Loucy (cell line): Measurements from ENCODE around the gene SPINK14.

Experiments used
- H2AFZ ChIP-seq: fragments of 200-600 bp; sonication (generic); 2 replicates; pipeline ENCODE4 v1.6.0; 2016; ENCODE audit warnings: antibody characterized with exemption, mild to moderate bottlenecking, low read length, moderate library complexity
- H3F3A ChIP-seq: fragments of 200-600 bp; 2 replicates; pipeline ENCODE4 v1.6.0; 2016; ENCODE audit warnings: antibody characterized with exemption, low read depth, mild to moderate bottlenecking
- H3K27me3 ChIP-seq: fragments of 200-600 bp; sonication (generic); 2 replicates; pipeline ENCODE4 v1.6.1; 2014; ENCODE audit warnings: low read length, mild to moderate bottlenecking; ENCODE audit not compliant: insufficient read depth, poor library complexity, severe bottlenecking
- H3K36me3 ChIP-seq: fragments of 200-600 bp; sonication (generic); 2 replicates; pipeline ENCODE4 v1.6.1; 2016; ENCODE audit warnings: low read length; ENCODE audit not compliant: insufficient read depth
- H3K4me1 ChIP-seq: fragments of 200-600 bp; sonication (generic); 2 replicates; pipeline ENCODE4 v1.5.1; 2014; ENCODE audit warnings: low read length, mild to moderate bottlenecking; ENCODE audit not compliant: insufficient read depth, poor library complexity, severe bottlenecking
- H3K4me2 ChIP-seq: fragments of 200-600 bp; sonication (generic); 2 replicates; pipeline ENCODE4 v1.6.0; 2014; ENCODE audit warnings: antibody characterized with exemption, low read length, low read depth, mild to moderate bottlenecking; ENCODE audit not compliant: poor library complexity, severe bottlenecking
- H3K4me3 ChIP-seq: fragments of 200-600 bp; sonication (generic); 2 replicates; pipeline ENCODE4 v1.5.1; 2014; ENCODE audit warnings: low read length, mild to moderate bottlenecking, mixed read lengths; ENCODE audit not compliant: poor library complexity, severe bottlenecking
- H3K79me2 ChIP-seq: fragments of 200-600 bp; sonication (generic); 2 replicates; pipeline ENCODE4 v1.6.1; 2014; ENCODE audit warnings: low read length; ENCODE audit not compliant: insufficient read depth
- H3K9ac ChIP-seq: fragments of 200-600 bp; sonication (generic); 2 replicates; pipeline ENCODE4 v1.6.0; 2014; ENCODE audit warnings: mild to moderate bottlenecking, low read depth, low read length, moderate library complexity; ENCODE audit not compliant: poor library complexity, severe bottlenecking
- H3K9me2 ChIP-seq: fragments of 200-600 bp; sonication (generic); replicated peaks from 2 replicates; pipeline ENCODE4 v1.6.1; 2016; ENCODE audit warnings: low read depth, low read length, mixed read lengths
- H3K9me3 ChIP-seq: fragments of 200-600 bp; sonication (generic); 2 replicates; pipeline ENCODE4 v1.6.1; 2014; ENCODE audit warnings: mild to moderate bottlenecking, antibody characterized with exemption, low read length, low read depth; ENCODE audit not compliant: insufficient read depth
- H4K20me1 ChIP-seq: fragments of 200-600 bp; sonication (generic); 2 replicates; pipeline ENCODE4 v1.6.0; 2014; ENCODE audit warnings: antibody characterized with exemption, low read length, mild to moderate bottlenecking; ENCODE audit not compliant: insufficient read depth, poor library complexity, severe bottlenecking
- CTCF ChIP-seq: fragments of 200-600 bp; sonication (generic); conservative IDR thresholded peaks from 2 replicates; pipeline ENCODE4 v1.5.1; 2014; ENCODE audit warnings: mild to moderate bottlenecking, antibody characterized with exemption, low read length
- EZH2phosphoT487 ChIP-seq: fragments of 200-600 bp; IDR thresholded peaks from 2 replicates; pipeline ENCODE4 v1.6.1; 2018; ENCODE audit warnings: antibody characterized with exemption, mild to moderate bottlenecking, moderate library complexity, borderline replicate concordance

SPINK14 gene

GRCh38 chr5:148205044-148205806 is 36.9 kb downstream of the SPINK14 start:
- Histone ChIP-seq H4K20me1 (no peaks in the 10 kb centered on the region), H3K79me2 (no peaks in the 10 kb centered on the region)
- no peak for TF ChIP-seq CTCF
- no peak for TF ChIP-seq EZH2phosphoT487

GRCh38 chr5:148205865-148206264 is 37.5 kb downstream of the SPINK14 start:
- Histone ChIP-seq H3K4me1 (peaks cover 7% of the 10 kb centered on the region), H3K9me2 (no peaks in the 10 kb centered on the region), H3F3A (no peaks in the 10 kb centered on the region), H4K20me1 (no peaks in the 10 kb centered on the region), H3K36me3 (no peaks in the 10 kb centered on the region), H3K27me3 (no peaks in the 10 kb centered on the region), H2AFZ (no peak overlapping the region), H3K79me2 (no peaks in the 10 kb centered on the region), H3K9me3 (no peaks in the 10 kb centered on the region), H3K4me3 (no peak overlapping the region), H3K9ac (no peak overlapping the region), H3K4me2 (no peak overlapping the region)
- TF ChIP-seq EZH2phosphoT487 (no peak), CTCF (no peak)

More at GRCh38 chr5:148205044-148205806, 36.9 kb downstream of the SPINK14 start:
- no peak overlapping the region for H3K4me2 ChIP-seq
- H3K9me3 ChIP-seq, result no peaks in the 10 kb centered on the region
- H3K9me2 ChIP-seq, result no peaks in the 10 kb centered on the region
- no peaks in the 10 kb centered on the region for H3F3A ChIP-seq
- H3K27me3 ChIP-seq, result no peaks in the 10 kb centered on the region
- no peak overlapping the region for H3K4me3 ChIP-seq
- H3K9ac ChIP-seq, result no peak overlapping the region
- no peaks in the 10 kb centered on the region for H3K36me3 ChIP-seq
- no peak overlapping the region for H2AFZ ChIP-seq
- peaks cover 7% of the 10 kb centered on the region for H3K4me1 ChIP-seq

GRCh38 chr5:148206620-148207019 is 38.3 kb downstream of the SPINK14 start:
- no peaks in the 10 kb centered on the region for H3K79me2 ChIP-seq
- H4K20me1 ChIP-seq, result no peaks in the 10 kb centered on the region
- H3K36me3 ChIP-seq, result no peaks in the 10 kb centered on the region
- H3K4me3 ChIP-seq, result no peak overlapping the region
- H3K9me2 ChIP-seq, result no peaks in the 10 kb centered on the region
- TF ChIP-seq EZH2phosphoT487 (no peak), CTCF (no peak)
- H3K4me2 ChIP-seq, result no peak overlapping the region
- no peaks in the 10 kb centered on the region for H3K27me3 ChIP-seq
- H3F3A ChIP-seq, result no peaks in the 10 kb centered on the region
- no peak overlapping the region for H3K9ac ChIP-seq
- peaks cover 2% of the 10 kb centered on the region for H3K4me1 ChIP-seq
- H3K9me3 ChIP-seq, result no peaks in the 10 kb centered on the region
- no peak overlapping the region for H2AFZ ChIP-seq
